Measurements from ENCODE around the gene SELENOS.

Gene SELENOS

DNA sequence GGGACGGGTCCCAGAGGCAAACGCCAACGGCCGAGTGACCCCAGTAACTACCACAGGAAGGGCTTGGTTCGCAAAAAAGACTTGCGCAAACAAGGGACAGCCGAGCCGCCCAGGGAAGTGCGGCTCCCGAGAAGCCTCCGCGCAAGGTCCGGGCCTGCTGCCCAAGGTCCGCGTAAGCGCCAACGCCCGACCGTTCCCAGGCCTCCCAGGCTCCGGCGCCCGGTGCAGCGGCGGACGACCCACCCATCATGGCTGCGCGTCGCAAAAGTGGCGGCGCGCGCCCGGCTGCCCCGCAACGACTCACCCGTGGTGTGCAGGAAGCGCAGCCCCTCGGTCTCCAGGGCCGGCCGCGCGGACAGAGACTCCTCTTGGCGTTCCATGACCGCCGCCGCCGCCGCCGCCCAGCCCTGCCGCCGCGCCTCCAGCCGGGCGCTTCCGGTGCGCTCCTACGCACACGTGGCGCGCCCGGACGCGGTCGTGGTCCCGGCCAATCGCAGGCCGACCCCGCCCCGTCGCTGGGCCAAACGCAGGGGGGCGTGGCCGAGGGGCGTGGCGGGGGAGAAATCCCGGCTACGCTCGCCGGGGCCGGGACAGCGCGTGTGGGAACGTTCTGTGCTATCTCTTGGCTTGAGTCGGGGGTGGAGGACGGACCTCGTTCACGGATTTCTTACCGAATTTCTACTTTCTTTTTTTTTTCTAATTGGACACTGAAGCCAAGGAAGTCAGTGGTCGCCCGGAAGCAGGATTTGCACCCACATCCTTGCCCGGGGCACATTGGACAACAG, at the start of gene SELENOS:
Gene SELENOS (minus strand): TSS at position 448 of the 785 bp plus-strand sequence. CDS start 68 bp downstream, at position 380.
- peak; percentile 69 to 83 (median 72) for DNase-seq

DNA sequence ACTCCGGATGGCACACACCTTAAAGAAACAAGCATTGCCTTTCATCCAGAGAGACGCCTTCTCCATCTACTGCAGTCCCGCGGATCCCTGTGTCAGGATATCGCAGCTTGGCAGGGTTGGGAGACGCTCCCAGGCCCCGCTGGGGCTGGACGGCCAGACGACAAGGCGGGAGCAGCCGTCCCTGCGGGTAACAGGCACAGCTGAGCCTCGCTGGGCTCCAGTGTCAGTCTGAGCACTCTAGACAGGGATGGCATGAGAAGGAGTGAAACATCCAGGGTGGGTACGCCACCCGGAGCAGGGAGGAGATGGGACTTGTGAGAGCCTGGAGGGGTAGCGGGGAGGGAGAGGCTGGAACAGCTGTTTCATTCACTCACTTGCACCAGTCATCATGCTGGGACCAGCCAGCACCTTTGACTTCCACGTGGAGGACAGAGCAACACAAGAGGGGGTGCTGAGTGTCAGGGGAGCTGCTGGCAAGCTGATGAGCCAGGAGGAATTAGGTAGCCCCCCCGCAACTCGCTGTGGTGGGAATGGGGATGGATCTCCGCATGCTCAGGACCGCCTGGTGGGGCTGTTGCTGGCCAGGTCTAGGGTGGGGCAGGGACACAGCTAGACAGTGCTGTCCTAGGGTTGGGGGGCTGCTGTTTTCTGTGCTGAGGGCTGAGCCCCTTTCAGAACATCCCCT, 49.3 kb upstream of the SELENOS start:
- DNase-seq: no peak

DNA sequence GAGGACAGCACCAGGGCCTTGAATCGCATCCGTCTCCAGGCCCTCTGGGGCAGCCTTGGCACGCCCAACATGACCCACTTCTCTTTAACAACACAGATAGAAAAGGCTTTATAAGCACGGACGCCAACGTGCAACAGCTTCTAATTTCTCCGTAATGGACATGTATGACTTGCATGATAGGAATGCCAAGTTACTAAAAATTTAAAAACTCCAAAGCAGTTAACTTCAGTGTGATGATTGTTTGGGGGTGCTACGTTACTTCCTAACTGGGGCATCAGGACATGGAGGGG, 48.7 kb upstream of the SELENOS start:
- no peak for DNase-seq

DNA sequence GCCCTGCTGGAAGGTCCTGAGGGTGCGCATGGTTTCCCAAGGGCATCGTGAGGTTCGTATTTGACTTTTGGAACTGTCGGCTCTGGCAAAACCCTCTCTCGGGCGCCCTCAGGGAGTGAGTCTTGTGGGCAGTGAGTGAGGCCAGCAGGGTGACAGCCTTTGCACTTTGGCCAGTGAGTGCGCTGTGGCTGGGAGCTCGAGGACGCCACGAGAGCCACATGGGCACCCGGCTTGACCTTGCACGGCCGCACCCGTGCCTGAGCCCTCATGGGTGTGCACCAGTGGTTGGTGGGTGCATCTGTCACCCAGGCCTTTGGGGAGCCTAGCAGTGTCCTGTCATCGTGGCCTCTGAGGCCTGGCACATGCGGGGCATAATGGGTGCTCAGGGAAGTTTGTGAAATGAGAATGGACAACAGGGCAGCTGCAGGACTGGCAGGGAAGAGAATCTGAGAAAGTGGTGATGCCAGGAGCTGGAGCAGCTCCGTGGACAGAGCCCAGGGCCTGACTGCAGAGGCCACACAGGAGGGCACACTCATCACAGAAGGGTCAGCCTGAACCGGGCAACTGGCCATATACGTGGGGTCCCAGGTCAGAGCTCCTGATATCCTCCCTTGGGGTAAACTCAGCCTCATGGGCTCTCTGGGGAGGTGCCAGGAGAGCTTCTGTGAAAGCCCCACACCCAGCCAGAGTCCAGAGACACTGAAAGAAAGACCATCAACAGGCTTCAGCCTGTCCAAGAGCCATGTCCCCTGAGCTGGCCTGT, 48.2 kb upstream of the SELENOS start:
- no peak for DNase-seq

DNA sequence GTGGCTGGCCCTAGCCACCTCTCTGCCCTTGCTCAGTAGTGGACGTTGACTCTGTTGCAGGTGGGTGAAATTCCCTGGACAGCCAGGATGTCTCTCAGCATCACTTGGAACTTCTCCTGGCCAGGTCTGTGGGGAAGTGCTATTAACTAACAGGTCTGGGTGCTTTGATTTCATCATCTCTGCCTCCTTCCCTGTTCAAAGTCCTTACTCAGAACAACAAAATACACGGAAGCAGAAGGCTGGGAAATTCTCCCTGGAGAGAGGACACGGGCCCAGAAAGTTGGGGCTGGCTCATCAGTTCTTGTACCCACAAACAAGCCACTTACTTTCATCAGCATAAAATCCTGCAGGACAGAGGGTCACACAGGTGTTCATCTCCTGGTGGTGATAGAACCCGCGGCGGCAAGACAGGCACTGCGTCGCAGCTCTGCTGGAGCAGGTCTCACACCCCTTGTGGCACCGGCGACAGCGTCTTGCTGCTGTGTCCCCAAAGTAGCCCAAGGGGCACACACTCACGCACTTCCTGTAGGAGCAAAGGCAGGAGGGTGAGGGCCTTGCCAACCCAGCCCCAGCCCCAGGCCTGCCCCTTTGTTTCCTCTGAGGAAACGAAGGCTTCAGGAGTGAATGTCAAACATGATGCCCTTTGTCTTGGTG, 47.4 kb upstream of the SELENOS start:
- no peak for DNase-seq

DNA sequence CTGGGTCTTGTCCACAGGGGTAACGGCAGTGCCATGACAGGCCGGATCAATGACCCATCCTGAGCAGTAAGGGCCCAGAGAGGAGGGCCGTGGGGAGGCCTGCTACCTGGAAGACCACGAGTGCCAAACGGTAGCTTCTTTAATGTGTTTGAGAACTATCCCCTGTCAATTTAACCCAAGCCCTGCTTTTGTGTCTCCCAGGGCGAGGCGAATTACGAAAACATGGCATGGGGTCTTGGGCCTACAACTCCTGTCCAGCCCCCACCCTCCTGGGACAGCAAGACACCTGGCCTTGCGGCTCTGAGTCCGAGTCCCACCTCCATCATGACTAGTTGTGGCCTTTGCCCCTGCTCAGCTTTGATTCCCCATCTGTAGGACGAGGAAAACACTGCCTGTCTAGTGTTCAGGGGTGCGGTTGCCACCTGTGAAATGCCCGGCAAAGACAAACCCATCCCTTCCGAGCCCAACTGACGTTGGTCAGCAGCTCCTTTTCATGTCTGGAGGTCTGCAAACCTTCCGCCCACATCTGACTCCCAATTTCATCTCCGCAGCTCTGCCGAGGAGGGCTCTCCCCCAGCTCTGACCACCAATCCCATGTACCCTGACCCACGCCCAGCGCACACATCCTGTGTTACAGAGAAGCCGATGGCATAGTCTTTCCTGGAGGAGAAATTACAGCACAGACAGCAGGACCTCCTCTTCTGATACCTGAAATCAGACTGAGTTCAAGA, 46.7 kb upstream of the SELENOS start:
- DNase-seq: no peak

DNA sequence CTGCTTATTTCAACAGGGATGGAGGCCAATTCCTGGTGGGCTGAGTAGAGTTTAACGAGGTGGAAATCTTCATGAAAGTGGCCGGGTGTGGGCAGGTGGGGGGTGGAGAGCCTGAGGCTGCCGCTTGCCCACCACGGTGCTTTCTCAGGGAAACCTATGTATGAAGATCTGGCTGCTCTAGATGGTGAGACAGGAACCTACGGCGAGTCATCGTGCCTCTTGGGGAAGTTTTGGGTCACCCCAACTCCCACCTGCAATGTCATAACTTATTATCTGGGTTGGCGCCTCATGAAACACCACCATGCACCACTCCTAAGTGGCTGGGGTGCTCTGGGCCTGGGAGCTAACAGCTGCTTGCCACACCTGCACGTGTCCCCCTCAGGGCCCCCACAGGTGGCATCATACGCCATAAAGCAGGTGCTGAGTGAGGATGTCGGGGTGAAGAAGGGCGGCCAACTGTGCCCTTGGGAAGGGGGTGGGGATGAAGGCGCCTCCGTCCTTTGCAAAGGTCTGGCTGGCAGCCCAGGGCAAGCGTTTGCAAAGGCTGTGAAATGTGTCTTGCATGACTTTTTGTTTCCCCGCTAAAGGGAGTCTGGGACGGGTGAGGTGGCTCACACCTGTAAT, 45.7 kb upstream of the SELENOS start:
- no peak for DNase-seq

GRCh38 chr15:101322016-101322695, 44.9 kb upstream of the SELENOS start:
- DNase-seq: no peak

GRCh38 chr15:101320501-101321052, 43.3 kb upstream of the SELENOS start:
- DNase-seq: peak; percentile 5 to 35 (median 31)

DNA sequence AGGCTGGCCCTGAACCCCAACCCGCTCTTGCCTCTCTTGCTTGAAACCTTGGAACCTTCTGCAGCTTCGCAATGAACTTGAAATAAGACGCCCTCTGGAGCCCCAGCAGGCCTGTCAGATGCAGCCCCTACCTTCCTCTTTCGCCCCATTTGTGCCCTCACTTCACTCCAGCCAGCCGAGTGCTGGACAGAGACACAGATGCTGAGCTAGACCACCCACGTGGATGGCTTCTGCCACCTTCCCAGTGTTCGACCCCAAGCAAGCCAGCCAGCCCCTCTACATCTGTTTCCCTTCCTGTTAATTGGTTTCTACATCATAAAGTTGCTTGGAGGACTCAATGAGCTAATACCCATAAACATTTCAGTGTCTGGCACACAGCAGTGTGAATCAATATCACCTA, 41.6 kb upstream of the SELENOS start:
- no peak for DNase-seq

GRCh38 chr15:101318147-101318819, 41.0 kb upstream of the SELENOS start:
- no peak for DNase-seq

DNA sequence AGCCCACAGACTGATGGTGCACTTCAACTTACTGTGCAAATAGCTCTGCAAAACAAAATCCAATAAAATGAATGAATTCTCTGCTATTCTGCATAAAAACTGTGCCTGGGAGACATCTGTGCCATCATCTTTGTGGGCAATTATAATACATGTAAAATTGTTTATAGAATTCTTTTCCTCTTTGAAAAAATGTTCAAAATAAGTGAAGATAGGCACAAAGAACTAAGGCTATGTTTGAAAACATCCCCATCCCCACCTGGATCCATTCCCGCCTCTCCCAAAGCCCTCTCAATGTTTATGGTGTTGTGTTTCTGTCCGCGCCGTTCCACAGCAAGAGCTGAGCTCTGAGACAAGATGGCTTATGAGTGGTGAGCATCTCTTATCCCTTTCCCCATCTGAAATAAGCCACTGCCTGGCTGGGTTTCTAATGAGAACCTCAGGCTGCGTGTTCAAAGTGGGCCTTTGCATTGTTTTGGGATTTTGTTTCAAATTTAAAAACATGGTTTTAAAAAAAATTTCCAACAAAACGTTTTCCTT, 40.1 kb upstream of the SELENOS start:
- DNase-seq: no peak

GRCh38 chr15:101316529-101316928, 39.2 kb upstream of the SELENOS start:
- DNase-seq: no peak

GRCh38 chr15:101315736-101316135, 38.5 kb upstream of the SELENOS start:
- DNase-seq: no peak

DNA sequence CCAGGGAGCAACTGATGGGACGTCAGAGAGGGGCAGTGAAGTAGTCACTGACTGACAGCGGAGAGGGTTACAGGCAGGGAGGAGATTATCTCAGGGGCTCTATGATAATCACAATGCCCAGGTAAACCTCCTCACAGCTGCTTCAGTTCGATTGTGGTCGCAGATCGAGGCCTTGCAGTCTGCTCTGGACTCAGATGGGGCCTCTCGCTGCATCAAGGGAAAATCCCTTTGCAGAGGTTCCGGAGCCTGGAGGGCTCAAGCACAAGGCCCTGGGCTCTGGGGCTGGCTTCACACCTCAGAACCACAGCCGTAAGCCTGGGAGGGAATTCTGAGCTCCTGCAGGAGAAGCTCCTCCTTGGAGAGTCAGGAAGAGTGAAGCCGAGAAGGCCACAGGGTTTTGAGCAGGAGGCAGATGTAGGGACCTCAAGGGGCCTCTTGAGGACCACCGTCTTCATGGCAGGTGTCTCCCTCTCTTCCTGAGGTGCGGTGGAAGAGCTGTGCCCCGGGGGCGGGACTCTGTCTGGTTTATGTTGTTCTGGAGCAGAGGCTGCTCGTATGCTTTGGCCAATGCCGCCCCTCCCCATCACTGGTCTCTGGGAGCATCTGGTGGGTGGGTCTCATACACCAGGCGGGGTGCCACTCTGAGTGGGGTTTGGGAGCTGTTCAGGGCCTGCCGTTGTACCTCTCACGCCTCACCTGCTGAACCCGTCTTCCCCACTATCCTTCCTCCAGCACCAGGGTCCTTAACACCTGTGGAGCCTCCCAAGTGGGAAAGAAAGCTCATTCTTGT, 37.2 kb upstream of the SELENOS start:
- no peak for DNase-seq

DNA sequence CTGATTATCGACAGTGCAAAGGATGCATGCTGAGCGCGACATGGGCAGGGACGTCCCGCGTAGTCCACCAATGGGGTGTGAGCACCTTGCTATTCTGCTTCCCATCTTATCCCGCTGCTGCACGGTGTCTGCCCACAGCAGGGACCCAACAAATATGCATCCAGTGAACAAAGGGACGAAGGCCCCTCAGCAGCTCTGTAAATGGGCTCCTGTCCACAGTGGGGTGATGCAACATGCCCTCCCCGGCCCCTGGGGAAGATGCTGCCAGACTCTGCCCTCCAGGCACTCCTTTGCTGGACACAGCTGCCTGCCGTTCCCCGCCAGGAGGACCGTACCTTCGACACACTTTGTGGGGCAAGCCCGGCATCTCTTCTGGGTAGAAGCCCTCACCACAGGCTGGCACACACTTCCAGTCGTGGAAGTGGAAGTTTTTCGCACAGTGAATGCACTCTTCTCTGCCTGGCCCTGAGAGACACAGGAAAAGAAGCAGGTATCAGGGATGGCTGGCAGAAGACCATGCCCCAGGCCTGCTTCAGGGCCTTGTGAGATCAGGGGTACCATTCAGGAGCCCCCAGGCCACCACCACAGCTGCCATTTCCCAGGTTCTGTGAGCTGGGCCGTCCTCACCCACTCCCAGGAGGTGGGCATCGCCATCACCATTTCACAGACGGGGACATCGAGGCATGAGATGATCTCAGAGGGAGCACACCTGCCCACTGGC, 35.9 kb upstream of the SELENOS start:
- no peak for DNase-seq

GRCh38 chr15:101310508-101310907, 33.2 kb upstream of the SELENOS start:
- no peak for DNase-seq

DNA sequence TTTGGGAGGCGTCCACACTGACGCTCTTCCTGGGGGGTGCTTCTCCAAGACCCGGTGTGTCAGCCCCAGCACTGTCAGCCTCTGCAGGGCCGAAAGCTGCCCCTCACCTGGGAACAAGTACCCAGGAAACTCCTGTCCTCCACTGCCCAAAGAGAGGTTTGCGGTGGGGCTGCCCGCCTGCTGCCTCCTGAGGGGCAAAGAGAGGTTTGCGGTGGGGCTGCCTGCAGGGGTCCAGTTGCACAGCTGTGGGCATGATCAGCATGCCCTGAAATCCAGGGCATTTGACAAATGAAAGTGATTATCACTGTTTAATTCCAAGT, 32.8 kb upstream of the SELENOS start:
- no peak for DNase-seq

Measured in activated CD4-positive, CD25-positive, alpha-beta regulatory T cell (primary cell).